Endothelial cell of umbilical vein (primary cell): Measurements from ENCODE around the gene RAB39B.

Experiments used
- CTCF ChIP-seq, 2 donors: IDR thresholded peaks; 1 replicate in 1 of 2; 2 replicates in 1 of 2; pipeline ENCODE4 v1.5.1; 2011; ENCODE audit warnings: low read length in 2 of 2, mild to moderate bottlenecking in 2 of 2, moderate library complexity in 2 of 2, control low read depth in 1 of 2, inconsistent platforms in 1 of 2, low read depth in 1 of 2; ENCODE audit not compliant: insufficient read depth in 1 of 2; ENCODE audit errors: extremely low read depth in 1 of 2
- MYC ChIP-seq: IDR thresholded peaks from one replicate; pipeline ENCODE4 v1.6.1; 2011; ENCODE audit warnings: mild to moderate bottlenecking, low read depth, low read length
- POLR2A ChIP-seq: IDR thresholded peaks from 2 replicates; pipeline ENCODE4 v1.6.1; 2012; ENCODE audit warnings: low read depth, mild to moderate bottlenecking, control low read depth, low read length
- POLR2AphosphoS5 ChIP-seq: IDR thresholded peaks from 2 replicates; pipeline ENCODE4 v1.6.1; 2012; ENCODE audit warnings: low read depth, mild to moderate bottlenecking, control low read depth, low read length, moderate library complexity; ENCODE audit not compliant: insufficient read depth

- no peak for TF ChIP-seq CTCF (IDR thresholded peaks at IDR 0.05; ENCODE audit: extremely low read depth in 1 of 2, insufficient read depth in 1 of 2, low read depth in 1 of 2, low read length in 2 of 2)
- TF ChIP-seq POLR2A: no peak
- TF ChIP-seq POLR2AphosphoS5: no peak
- no peak for TF ChIP-seq MYC
Observed at GRCh38 chrX:155218777-155219176, 45.5 kb downstream of the RAB39B start.
